HepG2 (cell line): ENCODE data around the gene NOS1AP. TPM values are rescaled to one million over a fixed set of nuclear protein-coding genes. Genes with fewer than 3 reads are reported as not detected.

Experiments used
- CC2D1A ChIP-seq: sonication (generic); formaldehyde crosslinking; IDR thresholded peaks from 2 replicates; pipeline ENCODE4 v1.8.1; 2023; ENCODE audit warnings: mild to moderate bottlenecking, missing genetic modification reagents
- FOXK2 ChIP-seq: fragments of 450-650 bp; IDR thresholded peaks from 2 replicates; pipeline ENCODE4 v1.6.1; 2016
- HCFC1 ChIP-seq: fragments of 150-350 bp; IDR thresholded peaks from 2 replicates; pipeline ENCODE4 v1.6.1; 2014; ENCODE audit warnings: low read depth, low read length
- HOXA9 ChIP-seq: sonication (generic); formaldehyde crosslinking; IDR thresholded peaks from 2 replicates; pipeline ENCODE4 v1.8.1; 2022; ENCODE audit warnings: missing genetic modification reagents, mild to moderate bottlenecking, moderate library complexity, borderline replicate concordance
- IRF2 ChIP-seq: IDR thresholded peaks from 2 replicates; pipeline ENCODE4 v1.6.1; 2018; ENCODE audit warnings: missing genetic modification reagents, missing compliant biosample characterization
- KDM5B ChIP-seq: sonication (generic); formaldehyde crosslinking; IDR thresholded peaks from 2 replicates; pipeline ENCODE4 v1.4.0; 2020; ENCODE audit warnings: missing genetic modification reagents, mild to moderate bottlenecking, borderline replicate concordance
- MBD4 ChIP-seq: IDR thresholded peaks from 2 replicates; pipeline ENCODE4 v1.6.1; 2012; ENCODE audit warnings: low read length, inconsistent platforms, borderline replicate concordance
- MLLT10 ChIP-seq: sonication (generic); formaldehyde crosslinking; IDR thresholded peaks from 2 replicates; pipeline ENCODE4 v1.4.0; 2020; ENCODE audit warnings: missing genetic modification reagents
- NFATC3 ChIP-seq: sonication (generic); formaldehyde crosslinking; IDR thresholded peaks from 2 replicates; pipeline ENCODE4 v1.5.1; 2020; ENCODE audit warnings: mild to moderate bottlenecking, missing genetic modification reagents
- PHF8 ChIP-seq: sonication (generic); formaldehyde crosslinking; IDR thresholded peaks from 2 replicates; pipeline ENCODE4 v1.5.0; 2020; ENCODE audit warnings: missing genetic modification reagents
- PRPF4 ChIP-seq: fragments of 200-400 bp; formaldehyde crosslinking; IDR thresholded peaks from 2 replicates; pipeline ENCODE4 v1.6.1; 2016; ENCODE audit warnings: low read length, low read depth; ENCODE audit not compliant: poor library complexity, severe bottlenecking
- TOPORS ChIP-seq: sonication (generic); formaldehyde crosslinking; IDR thresholded peaks from 2 replicates; pipeline ENCODE4 v1.8.0; 2023; ENCODE audit warnings: mild to moderate bottlenecking, missing genetic modification reagents
- ZBTB7A ChIP-seq: sonication (generic); formaldehyde crosslinking; IDR thresholded peaks from 2 replicates; pipeline ENCODE4 v1.8.0; 2022; ENCODE audit warnings: mild to moderate bottlenecking, missing genetic modification reagents
- ZNF329 ChIP-seq: sonication (generic); formaldehyde crosslinking; IDR thresholded peaks from 2 replicates; pipeline ENCODE4 v1.9.0; 2021; ENCODE audit warnings: low read depth, mild to moderate bottlenecking, missing genetic modification reagents
- ZNF430 ChIP-seq: sonication (generic); formaldehyde crosslinking; IDR thresholded peaks from 2 replicates; pipeline ENCODE4 v1.9.0; 2021; ENCODE audit warnings: mild to moderate bottlenecking, missing genetic modification reagents
- ZNF546 ChIP-seq: sonication (generic); formaldehyde crosslinking; conservative IDR thresholded peaks from 2 replicates; pipeline ENCODE4 v1.8.1; 2023; ENCODE audit warnings: mild to moderate bottlenecking, missing genetic modification reagents
- polyA plus RNA-seq, 8 experiments: library from polyadenylated mRNA; depleted of rRNA in 3 of 8; stranded (reverse) in 7 of 8; unstranded in 1 of 8; fragments of >200 nt; fragmentation: Illumina TruSeq in 4 of 8; extraction: Trizol in 4 of 8; gene quantifications; 2 replicates each; pipeline versions ENCODE4 v1.2.1 to v1.2.3, GENCODE V29; 2011 to 2016; ENCODE audit warnings: low read depth in 4 of 8, missing spikeins in 1 of 8, mixed read lengths in 1 of 8; ENCODE audit not compliant: insufficient read depth in 1 of 8
- total RNA-seq, 5 experiments: library from RNA; depleted of rRNA; stranded (reverse); fragments of >200 nt; fragmentation: Illumina TruSeq; extraction: Trizol; gene quantifications; 2 replicates each; pipeline ENCODE4 v1.2.3, GENCODE V29; 2016; ENCODE audit warnings: low read depth in 1 of 5
- TF ChIP-seq, protein P1 (sequence below): sonication (generic); formaldehyde crosslinking; IDR thresholded peaks from 2 replicates; pipeline ENCODE4 v1.4.0; 2020; ENCODE audit warnings: low read depth, mild to moderate bottlenecking, missing genetic modification reagents
- TF ChIP-seq, protein P2 (sequence below): sonication (generic); formaldehyde crosslinking; IDR thresholded peaks from 2 replicates; pipeline ENCODE4 v1.5.0; 2020; ENCODE audit warnings: missing genetic modification reagents
- TF ChIP-seq, protein P3 (sequence below): sonication (generic); formaldehyde crosslinking; conservative IDR thresholded peaks from 2 replicates; pipeline ENCODE4 v1.8.1; 2023; ENCODE audit warnings: missing genetic modification reagents
- TF ChIP-seq, protein P4 (sequence below): sonication (generic); formaldehyde crosslinking; IDR thresholded peaks from 2 replicates; pipeline ENCODE4 v1.4.0; 2020; ENCODE audit warnings: missing genetic modification reagents
- TF ChIP-seq, protein P5 (sequence below): sonication (generic); formaldehyde crosslinking; IDR thresholded peaks from 2 replicates; pipeline ENCODE4 v1.8.1; 2022; ENCODE audit warnings: mild to moderate bottlenecking, missing genetic modification reagents
- TF ChIP-seq, protein P6 (sequence below): sonication (generic); formaldehyde crosslinking; IDR thresholded peaks from 2 replicates; pipeline ENCODE4 v1.5.0; 2020; ENCODE audit warnings: missing genetic modification reagents
- TF ChIP-seq, protein P7 (sequence below), 2 experiments: sonication (generic) in 1 of 2; formaldehyde crosslinking in 1 of 2; IDR thresholded peaks; 2 replicates each; pipeline versions ENCODE4 v1.4.0 to v1.6.1; 2018 to 2020; ENCODE audit warnings: missing genetic modification reagents in 2 of 2, borderline replicate concordance in 1 of 2, low read depth in 1 of 2, mild to moderate bottlenecking in 1 of 2, missing biosample characterization in 1 of 2

The NOS1AP gene
- total and polyA plus RNA-seq, 2 of the 13 experiments (the other 11 are each of a cell fraction or from before 2014, with no cell fraction given) = 2.0 to 3.3 TPM

DNA sequence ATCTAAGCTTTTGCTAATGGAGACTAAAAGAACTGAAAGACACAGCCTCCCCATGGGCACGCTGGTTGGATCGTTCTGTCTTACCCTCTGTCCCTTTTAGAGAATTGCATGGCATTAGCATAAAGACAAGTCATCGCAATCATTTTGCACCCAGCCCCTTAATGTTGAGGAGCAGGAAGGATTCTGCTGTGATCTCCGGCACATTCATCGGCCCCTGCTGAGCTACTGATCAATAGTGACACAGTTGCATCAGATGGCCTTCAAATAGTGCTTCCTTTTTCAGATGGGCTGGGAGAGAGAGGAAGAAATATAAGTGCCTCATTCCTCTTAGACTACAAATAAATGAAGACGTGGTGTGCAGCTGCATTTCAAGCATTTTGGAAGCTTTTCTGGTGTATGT, 75.4 kb downstream of the NOS1AP start (continued):
- TF ChIP-seq ZNF546 (no peak), ZNF430 (CRISPR knock-in tag) (no peak), HOXA9 (CRISPR knock-in tag) (no peak), FOXK2 (no peak), MBD4 (no peak), IRF2 (CRISPR knock-in tag) (peak; percentile 26; the same call in 1 of the 2 replicates), CC2D1A (CRISPR knock-in tag) (no peak), MLLT10 (no peak), HCFC1 (no peak), PRPF4 (no peak), PHF8 (CRISPR knock-in tag) (no peak), ZNF329 (CRISPR knock-in tag) (no peak), KDM5B (CRISPR knock-in tag) (no peak), NFATC3 (CRISPR knock-in tag) (no peak), ZBTB7A (CRISPR knock-in tag) (no peak), TOPORS (no peak)
- TF ChIP-seq, protein P1, sequence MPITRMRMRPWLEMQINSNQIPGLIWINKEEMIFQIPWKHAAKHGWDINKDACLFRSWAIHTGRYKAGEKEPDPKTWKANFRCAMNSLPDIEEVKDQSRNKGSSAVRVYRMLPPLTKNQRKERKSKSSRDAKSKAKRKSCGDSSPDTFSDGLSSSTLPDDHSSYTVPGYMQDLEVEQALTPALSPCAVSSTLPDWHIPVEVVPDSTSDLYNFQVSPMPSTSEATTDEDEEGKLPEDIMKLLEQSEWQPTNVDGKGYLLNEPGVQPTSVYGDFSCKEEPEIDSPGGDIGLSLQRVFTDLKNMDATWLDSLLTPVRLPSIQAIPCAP = no peak
- TF ChIP-seq, protein P2, sequence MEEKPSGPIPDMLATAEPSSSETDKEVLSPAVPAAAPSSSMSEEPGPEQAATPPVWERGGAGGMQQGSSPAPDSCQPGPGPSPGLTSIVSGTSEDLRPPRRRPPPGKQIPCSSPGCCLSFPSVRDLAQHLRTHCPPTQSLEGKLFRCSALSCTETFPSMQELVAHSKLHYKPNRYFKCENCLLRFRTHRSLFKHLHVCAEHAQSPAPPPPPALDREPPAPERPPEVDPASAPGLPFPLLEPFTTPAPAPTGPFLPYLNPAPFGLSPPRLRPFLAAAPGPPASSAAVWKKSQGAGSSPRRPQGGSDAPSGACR (CRISPR knock-in tag) = no peak
- TF ChIP-seq, protein P3, sequence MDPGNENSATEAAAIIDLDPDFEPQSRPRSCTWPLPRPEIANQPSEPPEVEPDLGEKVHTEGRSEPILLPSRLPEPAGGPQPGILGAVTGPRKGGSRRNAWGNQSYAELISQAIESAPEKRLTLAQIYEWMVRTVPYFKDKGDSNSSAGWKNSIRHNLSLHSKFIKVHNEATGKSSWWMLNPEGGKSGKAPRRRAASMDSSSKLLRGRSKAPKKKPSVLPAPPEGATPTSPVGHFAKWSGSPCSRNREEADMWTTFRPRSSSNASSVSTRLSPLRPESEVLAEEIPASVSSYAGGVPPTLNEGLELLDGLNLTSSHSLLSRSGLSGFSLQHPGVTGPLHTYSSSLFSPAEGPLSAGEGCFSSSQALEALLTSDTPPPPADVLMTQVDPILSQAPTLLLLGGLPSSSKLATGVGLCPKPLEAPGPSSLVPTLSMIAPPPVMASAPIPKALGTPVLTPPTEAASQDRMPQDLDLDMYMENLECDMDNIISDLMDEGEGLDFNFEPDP (CRISPR knock-in tag) = no peak
- TF ChIP-seq, protein P4, sequence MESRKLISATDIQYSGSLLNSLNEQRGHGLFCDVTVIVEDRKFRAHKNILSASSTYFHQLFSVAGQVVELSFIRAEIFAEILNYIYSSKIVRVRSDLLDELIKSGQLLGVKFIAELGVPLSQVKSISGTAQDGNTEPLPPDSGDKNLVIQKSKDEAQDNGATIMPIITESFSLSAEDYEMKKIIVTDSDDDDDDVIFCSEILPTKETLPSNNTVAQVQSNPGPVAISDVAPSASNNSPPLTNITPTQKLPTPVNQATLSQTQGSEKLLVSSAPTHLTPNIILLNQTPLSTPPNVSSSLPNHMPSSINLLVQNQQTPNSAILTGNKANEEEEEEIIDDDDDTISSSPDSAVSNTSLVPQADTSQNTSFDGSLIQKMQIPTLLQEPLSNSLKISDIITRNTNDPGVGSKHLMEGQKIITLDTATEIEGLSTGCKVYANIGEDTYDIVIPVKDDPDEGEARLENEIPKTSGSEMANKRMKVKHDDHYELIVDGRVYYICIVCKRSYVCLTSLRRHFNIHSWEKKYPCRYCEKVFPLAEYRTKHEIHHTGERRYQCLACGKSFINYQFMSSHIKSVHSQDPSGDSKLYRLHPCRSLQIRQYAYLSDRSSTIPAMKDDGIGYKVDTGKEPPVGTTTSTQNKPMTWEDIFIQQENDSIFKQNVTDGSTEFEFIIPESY (CRISPR knock-in tag) = no peak
- TF ChIP-seq, protein P5, sequence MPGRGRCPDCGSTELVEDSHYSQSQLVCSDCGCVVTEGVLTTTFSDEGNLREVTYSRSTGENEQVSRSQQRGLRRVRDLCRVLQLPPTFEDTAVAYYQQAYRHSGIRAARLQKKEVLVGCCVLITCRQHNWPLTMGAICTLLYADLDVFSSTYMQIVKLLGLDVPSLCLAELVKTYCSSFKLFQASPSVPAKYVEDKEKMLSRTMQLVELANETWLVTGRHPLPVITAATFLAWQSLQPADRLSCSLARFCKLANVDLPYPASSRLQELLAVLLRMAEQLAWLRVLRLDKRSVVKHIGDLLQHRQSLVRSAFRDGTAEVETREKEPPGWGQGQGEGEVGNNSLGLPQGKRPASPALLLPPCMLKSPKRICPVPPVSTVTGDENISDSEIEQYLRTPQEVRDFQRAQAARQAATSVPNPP = no peak
- TF ChIP-seq, protein P6, sequence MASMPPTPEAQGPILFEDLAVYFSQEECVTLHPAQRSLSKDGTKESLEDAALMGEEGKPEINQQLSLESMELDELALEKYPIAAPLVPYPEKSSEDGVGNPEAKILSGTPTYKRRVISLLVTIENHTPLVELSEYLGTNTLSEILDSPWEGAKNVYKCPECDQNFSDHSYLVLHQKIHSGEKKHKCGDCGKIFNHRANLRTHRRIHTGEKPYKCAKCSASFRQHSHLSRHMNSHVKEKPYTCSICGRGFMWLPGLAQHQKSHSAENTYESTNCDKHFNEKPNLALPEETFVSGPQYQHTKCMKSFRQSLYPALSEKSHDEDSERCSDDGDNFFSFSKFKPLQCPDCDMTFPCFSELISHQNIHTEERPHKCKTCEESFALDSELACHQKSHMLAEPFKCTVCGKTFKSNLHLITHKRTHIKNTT = no peak
- TF ChIP-seq, protein P7, sequence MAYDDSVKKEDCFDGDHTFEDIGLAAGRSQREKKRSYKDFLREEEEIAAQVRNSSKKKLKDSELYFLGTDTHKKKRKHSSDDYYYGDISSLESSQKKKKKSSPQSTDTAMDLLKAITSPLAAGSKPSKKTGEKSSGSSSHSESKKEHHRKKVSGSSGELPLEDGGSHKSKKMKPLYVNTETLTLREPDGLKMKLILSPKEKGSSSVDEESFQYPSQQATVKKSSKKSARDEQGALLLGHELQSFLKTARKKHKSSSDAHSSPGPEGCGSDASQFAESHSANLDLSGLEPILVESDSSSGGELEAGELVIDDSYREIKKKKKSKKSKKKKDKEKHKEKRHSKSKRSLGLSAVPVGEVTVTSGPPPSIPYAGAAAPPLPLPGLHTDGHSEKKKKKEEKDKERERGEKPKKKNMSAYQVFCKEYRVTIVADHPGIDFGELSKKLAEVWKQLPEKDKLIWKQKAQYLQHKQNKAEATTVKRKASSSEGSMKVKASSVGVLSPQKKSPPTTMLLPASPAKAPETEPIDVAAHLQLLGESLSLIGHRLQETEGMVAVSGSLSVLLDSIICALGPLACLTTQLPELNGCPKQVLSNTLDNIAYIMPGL (CRISPR knock-in tag; IDR thresholded peaks at IDR 0.05; ENCODE audit: borderline replicate concordance in 1 of 2, low read depth in 1 of 2) = no peak
